ENCODE measurements around the gene TM9SF1. TPM values are rescaled to one million over a fixed set of nuclear protein-coding genes. Genes with fewer than 3 reads are reported as not detected.

TM9SF1 gene
- total RNA-seq, 1 donor from 2014 or later: 69.5 TPM

- Mint-ChIP-seq H3K27me3 (ENCODE audit: unreplicated experiment) (no peaks in the 10 kb centered on the region), H3K4me1 (ENCODE audit: unreplicated experiment) (peaks cover 30% of the 10 kb centered on the region), H3K36me3 (ENCODE audit: unreplicated experiment) (peaks cover 15% of the 10 kb centered on the region), H3K4me3 (ENCODE audit: unreplicated experiment) (peak overlapping the region; percentile 99), H3K9me3 (ENCODE audit: unreplicated experiment) (no peaks in the 10 kb centered on the region), H3K27ac (ENCODE audit: unreplicated experiment) (peak overlapping the region; percentile 99)
- no peak for DNase-seq (ENCODE audit: extremely low spot score, unreplicated experiment)
- TF ChIP-seq, protein P1, sequence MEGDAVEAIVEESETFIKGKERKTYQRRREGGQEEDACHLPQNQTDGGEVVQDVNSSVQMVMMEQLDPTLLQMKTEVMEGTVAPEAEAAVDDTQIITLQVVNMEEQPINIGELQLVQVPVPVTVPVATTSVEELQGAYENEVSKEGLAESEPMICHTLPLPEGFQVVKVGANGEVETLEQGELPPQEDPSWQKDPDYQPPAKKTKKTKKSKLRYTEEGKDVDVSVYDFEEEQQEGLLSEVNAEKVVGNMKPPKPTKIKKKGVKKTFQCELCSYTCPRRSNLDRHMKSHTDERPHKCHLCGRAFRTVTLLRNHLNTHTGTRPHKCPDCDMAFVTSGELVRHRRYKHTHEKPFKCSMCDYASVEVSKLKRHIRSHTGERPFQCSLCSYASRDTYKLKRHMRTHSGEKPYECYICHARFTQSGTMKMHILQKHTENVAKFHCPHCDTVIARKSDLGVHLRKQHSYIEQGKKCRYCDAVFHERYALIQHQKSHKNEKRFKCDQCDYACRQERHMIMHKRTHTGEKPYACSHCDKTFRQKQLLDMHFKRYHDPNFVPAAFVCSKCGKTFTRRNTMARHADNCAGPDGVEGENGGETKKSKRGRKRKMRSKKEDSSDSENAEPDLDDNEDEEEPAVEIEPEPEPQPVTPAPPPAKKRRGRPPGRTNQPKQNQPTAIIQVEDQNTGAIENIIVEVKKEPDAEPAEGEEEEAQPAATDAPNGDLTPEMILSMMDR (IDR thresholded peaks at IDR 0.05): no peak
Measured at GRCh38 chr14:24145690-24146452, 49.4 kb downstream of the TM9SF1 start.

GRCh38 chr14:24145219-24145618 is 50.0 kb downstream of the TM9SF1 start:
- no peaks in the 10 kb centered on the region for H3K9me3 Mint-ChIP-seq (ENCODE audit: unreplicated experiment)
- peaks cover 34% of the 10 kb centered on the region for H3K4me1 Mint-ChIP-seq (ENCODE audit: unreplicated experiment)
- no peak for DNase-seq (ENCODE audit: extremely low spot score, unreplicated experiment)
- peaks cover 9% of the 10 kb centered on the region for H3K36me3 Mint-ChIP-seq (ENCODE audit: unreplicated experiment)
- H3K4me3 Mint-ChIP-seq (ENCODE audit: unreplicated experiment): no peak overlapping the region
- H3K27ac Mint-ChIP-seq (ENCODE audit: unreplicated experiment): peak overlapping the region; percentile 99
- TF ChIP-seq, protein P1 (IDR thresholded peaks at IDR 0.05): no peak
- H3K27me3 Mint-ChIP-seq (ENCODE audit: unreplicated experiment): no peaks in the 10 kb centered on the region

- DNase-seq (ENCODE audit: extremely low spot score, unreplicated experiment): no peak
- Mint-ChIP-seq H3K27me3 (ENCODE audit: unreplicated experiment) (no peaks in the 10 kb centered on the region), H3K4me3 (ENCODE audit: unreplicated experiment) (no peak overlapping the region), H3K9me3 (ENCODE audit: unreplicated experiment) (no peaks in the 10 kb centered on the region), H3K27ac (ENCODE audit: unreplicated experiment) (peak overlapping the region; percentile 40), H3K36me3 (ENCODE audit: unreplicated experiment) (peaks cover 5% of the 10 kb centered on the region), H3K4me1 (ENCODE audit: unreplicated experiment) (peaks cover 41% of the 10 kb centered on the region)
- TF ChIP-seq, protein P1 (IDR thresholded peaks at IDR 0.05): no peak
Measured at GRCh38 chr14:24144451-24144850, 50.8 kb downstream of the TM9SF1 start.

GRCh38 chr14:24143511-24143910 is 51.7 kb downstream of the TM9SF1 start:
- no peak for DNase-seq (ENCODE audit: extremely low spot score, unreplicated experiment)
- Mint-ChIP-seq H3K9me3 (ENCODE audit: unreplicated experiment) (no peaks in the 10 kb centered on the region), H3K4me3 (ENCODE audit: unreplicated experiment) (no peak overlapping the region), H3K36me3 (ENCODE audit: unreplicated experiment) (peaks cover 11% of the 10 kb centered on the region), H3K4me1 (ENCODE audit: unreplicated experiment) (peaks cover 40% of the 10 kb centered on the region), H3K27me3 (ENCODE audit: unreplicated experiment) (no peaks in the 10 kb centered on the region), H3K27ac (ENCODE audit: unreplicated experiment) (peak overlapping the region; percentile 38)
- TF ChIP-seq, protein P1 (IDR thresholded peaks at IDR 0.05): no peak

DNA sequence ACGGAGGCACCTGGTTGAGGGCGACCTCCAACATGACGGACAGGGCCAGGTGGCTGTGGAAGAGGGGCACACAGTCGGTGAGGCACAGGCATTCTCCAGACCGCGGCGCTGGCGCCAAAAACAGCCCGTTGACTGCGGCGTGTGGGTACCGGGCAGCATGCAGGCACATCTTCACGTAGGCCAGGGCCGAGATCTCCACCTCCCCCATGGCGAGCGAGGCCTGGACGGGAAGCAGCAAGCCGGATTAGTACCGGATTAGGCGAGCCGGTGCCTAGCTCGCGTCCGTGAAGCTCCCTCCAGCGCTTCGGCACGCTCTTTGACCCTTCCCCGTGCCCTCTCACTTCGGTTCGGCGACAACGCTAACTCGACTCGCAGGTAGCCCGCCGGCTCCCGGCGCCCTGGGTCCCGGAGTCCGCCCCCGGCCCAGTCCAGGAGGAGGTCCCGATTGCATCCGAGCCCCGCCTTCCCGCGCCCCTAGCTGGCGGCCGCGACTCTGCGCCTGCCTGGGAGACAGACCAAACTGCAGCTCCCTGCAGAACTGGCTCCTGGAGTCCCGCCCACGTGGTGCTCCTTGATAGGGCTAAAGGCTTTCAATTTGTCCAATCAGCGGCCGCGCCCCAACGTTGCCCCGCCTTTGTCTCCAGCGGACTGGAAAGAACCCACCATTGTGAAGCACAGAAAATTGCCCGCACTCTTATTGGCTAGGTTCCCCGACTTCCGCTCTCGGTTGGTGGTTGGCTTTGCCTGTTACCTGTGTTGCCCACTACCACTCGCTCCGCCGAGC is 54.0 kb downstream of the TM9SF1 start, which contains the start of gene EMC9:
TSS of gene EMC9 (minus strand) at position 495 of the 784 bp plus-strand sequence. CDS start at position 208, 287 bp downstream.
- Mint-ChIP-seq H3K9me3 (ENCODE audit: unreplicated experiment) (no peaks in the 10 kb centered on the region), H3K4me3 (ENCODE audit: unreplicated experiment) (peak within 1 kb of the TSS; percentile 89), H3K27ac (ENCODE audit: unreplicated experiment) (peak within 1 kb of the TSS; percentile 91), H3K4me1 (ENCODE audit: unreplicated experiment) (peaks cover 41% of the 10 kb centered on the region), H3K27me3 (ENCODE audit: unreplicated experiment) (no peaks in the 10 kb centered on the region), H3K36me3 (ENCODE audit: unreplicated experiment) (peaks cover 21% of the 10 kb centered on the region)
- DNase-seq (ENCODE audit: extremely low spot score, unreplicated experiment): peak; percentile 99
- TF ChIP-seq, protein P1 (IDR thresholded peaks at IDR 0.05): peak; percentile 54

All from osteocyte (in vitro differentiated cells).